GM12873 (cell line): ENCODE measurements around the gene PNPLA7.
A peak's percentile ranks its signal among the peaks of the same experiment; 100 is the strongest.

Source experiments
- CTCF ChIP-seq: IDR thresholded peaks from 2 replicates; pipeline ENCODE4 v1.5.1; 2012; ENCODE audit warnings: low read depth, mild to moderate bottlenecking, moderate library complexity, low read length, control low read depth; ENCODE audit not compliant: insufficient read depth; ENCODE audit errors: missing control alignments

PNPLA7 gene

GRCh38 chr9:137543237-137543963 lies 6.8 kb downstream of the PNPLA7 start:
- no peak for TF ChIP-seq CTCF

- no peak for TF ChIP-seq CTCF
Measured at GRCh38 chr9:137542486-137542885, 7.7 kb downstream of the PNPLA7 start.

DNA sequence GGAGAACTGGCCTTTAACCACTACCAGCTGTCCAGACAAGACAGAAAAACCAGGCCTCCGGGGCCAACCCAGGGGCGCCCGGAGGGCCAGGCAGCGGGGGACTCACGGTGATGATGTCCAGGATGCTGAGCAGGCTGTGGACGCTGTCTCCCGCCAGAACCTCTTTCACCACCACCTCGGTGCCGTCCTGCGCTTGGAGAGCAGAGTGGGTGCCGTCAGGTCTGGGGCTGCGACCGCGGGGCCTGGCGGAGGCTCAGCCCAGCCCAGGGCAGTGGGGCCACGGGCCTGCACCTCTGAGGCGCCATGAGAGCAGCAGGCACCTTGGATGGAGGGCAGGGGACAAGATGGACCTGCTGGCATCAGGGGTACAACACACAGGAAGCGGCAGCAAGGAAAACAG lies 9.7 kb downstream of the PNPLA7 start:
- no peak for TF ChIP-seq CTCF

- TF ChIP-seq CTCF: no peak
Measured at GRCh38 chr9:137538058-137538457, 12.1 kb downstream of the PNPLA7 start.

- no peak for TF ChIP-seq CTCF
Measured at GRCh38 chr9:137535120-137535428, 15.1 kb downstream of the PNPLA7 start.

DNA sequence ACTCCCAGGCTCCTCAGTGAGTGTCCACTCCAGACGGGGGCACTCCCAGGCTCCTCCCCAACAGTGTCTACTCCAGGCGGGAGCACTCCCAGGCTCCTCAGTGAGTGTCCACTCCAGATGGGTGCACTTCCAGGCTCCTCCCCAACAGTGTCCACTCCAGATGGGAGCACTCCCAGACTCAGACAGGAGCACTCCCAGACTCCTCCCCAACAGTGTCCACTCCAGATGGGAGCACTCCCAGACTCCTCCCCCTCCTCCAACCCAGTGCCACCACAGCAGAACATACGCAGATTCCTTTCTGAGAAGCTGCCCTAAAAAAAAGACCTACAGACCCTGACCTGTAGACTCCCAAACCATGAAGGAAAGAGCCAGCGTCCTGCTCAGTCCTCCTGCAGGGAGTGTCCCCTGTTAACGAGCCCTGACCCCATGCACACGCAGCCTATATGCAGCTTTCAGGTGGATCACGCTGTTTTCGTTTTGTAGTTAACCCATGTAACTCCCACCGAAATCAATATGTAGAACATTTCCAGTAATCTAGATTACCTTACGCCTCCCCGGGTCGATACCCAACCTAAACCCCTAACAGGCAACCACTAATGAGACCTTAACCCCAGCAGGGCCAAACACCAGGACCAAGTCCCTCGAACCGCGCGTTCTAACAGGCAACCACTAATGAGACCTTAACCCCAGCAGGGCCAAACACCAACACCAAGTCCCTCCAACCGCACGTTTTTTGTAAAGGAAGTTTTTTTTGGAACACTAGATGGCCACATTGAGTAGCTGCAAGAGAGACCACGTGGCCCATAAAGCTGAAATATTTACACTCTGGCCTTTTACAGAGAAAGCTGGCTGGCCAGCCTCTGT lies 15.7 kb downstream of the PNPLA7 start:
- TF ChIP-seq CTCF: peak; percentile 74

DNA sequence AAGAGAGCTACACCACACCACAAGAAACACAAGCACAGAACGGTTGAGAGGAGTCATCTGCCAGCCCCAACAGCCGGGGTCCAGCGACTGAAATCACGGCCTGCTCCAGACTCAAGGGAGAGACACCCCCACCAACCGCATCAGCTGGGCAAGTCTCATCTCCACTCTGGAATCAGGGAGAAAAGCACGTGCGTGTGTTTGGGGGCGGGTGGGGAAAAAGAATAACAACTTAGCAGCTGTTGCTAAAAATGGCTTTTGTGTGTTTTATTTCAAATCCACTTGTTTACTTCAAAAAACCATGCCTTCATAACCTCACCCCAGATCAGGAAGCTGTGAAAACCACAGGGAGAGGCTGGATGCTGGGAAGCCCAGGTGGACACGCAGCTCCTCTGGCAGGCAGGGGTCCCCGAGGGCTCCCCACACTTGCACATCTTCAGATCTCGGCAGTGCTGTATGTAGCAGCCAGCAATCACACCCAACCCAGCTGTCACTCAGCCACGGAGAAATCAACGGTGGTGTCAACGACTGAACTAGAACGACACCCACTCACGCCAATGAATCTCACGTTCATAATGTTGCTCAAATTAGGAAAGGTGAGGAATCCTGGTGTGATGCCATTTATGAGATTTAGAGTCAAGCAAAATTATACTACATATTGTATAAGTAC lies 19.0 kb downstream of the PNPLA7 start:
- no peak for TF ChIP-seq CTCF
